ENCODE results near the gene ERC2.

Gene ERC2

DNA sequence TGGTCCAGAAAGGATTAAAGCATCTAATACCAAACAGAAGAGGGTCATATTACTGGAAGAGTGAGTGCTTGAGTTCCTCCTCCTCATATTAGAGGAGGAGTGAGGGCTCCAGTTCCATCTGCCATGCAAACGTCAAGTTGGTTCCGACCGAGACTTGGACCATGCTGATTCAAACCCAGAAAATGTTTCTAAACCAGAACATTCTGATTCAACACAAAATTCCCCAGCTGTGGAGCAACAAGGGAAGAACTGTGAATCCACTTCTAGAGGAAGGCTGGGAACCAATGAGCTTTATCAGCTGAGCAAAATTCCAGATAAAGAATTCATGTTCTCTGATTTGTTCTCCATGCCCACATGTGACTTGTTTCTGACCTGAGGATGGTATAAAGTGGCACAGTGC lies 845.5 kb downstream of the ERC2 start:
- Histone ChIP-seq H3K27me3 (ENCODE audit: low read length) (no peaks in the 10 kb centered on the region), H3F3A (ENCODE audit: insufficient read depth) (no peaks in the 10 kb centered on the region)

DNA sequence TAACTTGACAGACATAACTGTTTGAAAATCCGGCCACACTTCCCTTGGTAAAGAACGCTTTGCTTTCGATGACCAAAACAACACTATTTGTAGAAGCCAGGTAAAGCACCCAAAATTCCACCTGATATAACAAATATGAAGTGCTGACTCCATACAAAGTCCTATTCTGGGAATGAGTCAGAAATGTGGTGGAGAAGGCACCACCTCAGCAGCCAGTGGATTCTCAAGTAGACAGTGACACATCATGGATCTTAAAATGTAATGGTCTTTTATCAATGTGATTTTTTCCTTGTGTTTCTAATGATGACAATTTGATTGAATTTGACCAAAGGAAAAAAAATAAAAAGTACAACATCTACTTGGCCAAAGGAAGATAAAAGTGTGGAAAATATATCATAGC lies 846.2 kb downstream of the ERC2 start:
- Histone ChIP-seq H3K9me2 (replicated peaks; ENCODE audit: insufficient read depth, low read length) (no peaks in the 10 kb centered on the region), H2AFZ (ENCODE audit: low read depth, low read length, severe bottlenecking) (no peak overlapping the region), H3F3A (ENCODE audit: insufficient read depth) (no peaks in the 10 kb centered on the region), H3K36me3 (ENCODE audit: low read length) (no peaks in the 10 kb centered on the region), H3K4me2 (ENCODE audit: low read depth, low read length, poor library complexity, severe bottlenecking) (no peak overlapping the region), H3K4me3 (ENCODE audit: insufficient read depth, low read length, poor library complexity, severe bottlenecking) (no peak overlapping the region), H3K9me3 (ENCODE audit: insufficient read depth, low read length) (no peaks in the 10 kb centered on the region), H3K9ac (ENCODE audit: low read length) (no peak overlapping the region), H3K27me3 (ENCODE audit: low read length) (no peaks in the 10 kb centered on the region), H4K20me1 (ENCODE audit: low read depth, low read length) (no peaks in the 10 kb centered on the region), H3K79me2 (ENCODE audit: insufficient read depth, low read length) (no peaks in the 10 kb centered on the region), H3K27ac (ENCODE audit: low read depth, low read length) (no peak overlapping the region)
- TF ChIP-seq, protein P1, sequence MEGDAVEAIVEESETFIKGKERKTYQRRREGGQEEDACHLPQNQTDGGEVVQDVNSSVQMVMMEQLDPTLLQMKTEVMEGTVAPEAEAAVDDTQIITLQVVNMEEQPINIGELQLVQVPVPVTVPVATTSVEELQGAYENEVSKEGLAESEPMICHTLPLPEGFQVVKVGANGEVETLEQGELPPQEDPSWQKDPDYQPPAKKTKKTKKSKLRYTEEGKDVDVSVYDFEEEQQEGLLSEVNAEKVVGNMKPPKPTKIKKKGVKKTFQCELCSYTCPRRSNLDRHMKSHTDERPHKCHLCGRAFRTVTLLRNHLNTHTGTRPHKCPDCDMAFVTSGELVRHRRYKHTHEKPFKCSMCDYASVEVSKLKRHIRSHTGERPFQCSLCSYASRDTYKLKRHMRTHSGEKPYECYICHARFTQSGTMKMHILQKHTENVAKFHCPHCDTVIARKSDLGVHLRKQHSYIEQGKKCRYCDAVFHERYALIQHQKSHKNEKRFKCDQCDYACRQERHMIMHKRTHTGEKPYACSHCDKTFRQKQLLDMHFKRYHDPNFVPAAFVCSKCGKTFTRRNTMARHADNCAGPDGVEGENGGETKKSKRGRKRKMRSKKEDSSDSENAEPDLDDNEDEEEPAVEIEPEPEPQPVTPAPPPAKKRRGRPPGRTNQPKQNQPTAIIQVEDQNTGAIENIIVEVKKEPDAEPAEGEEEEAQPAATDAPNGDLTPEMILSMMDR (IDR thresholded peaks at IDR 0.05; ENCODE audit: insufficient read depth, low read length, poor library complexity, severe bottlenecking): no peak
- no peak for TF ChIP-seq EZH2phosphoT487 (conservative IDR thresholded peaks at IDR 0.05; ENCODE audit: low read length)

More for the DNA sequence above, 845.5 kb downstream of the ERC2 start:
- H3K36me3 ChIP-seq (ENCODE audit: low read length): no peaks in the 10 kb centered on the region
- no peak for TF ChIP-seq EZH2phosphoT487 (conservative IDR thresholded peaks at IDR 0.05; ENCODE audit: low read length)
- TF ChIP-seq, protein P1 (IDR thresholded peaks at IDR 0.05; ENCODE audit: insufficient read depth, low read length, poor library complexity, severe bottlenecking): no peak
- no peaks in the 10 kb centered on the region for H3K79me2 ChIP-seq (ENCODE audit: insufficient read depth, low read length)
- no peak overlapping the region for H3K4me2 ChIP-seq (ENCODE audit: low read depth, low read length, poor library complexity, severe bottlenecking)
- H3K9me2 ChIP-seq (replicated peaks; ENCODE audit: insufficient read depth, low read length): no peaks in the 10 kb centered on the region
- H3K4me3 ChIP-seq (ENCODE audit: insufficient read depth, low read length, poor library complexity, severe bottlenecking): no peak overlapping the region
- no peak overlapping the region for H3K9ac ChIP-seq (ENCODE audit: low read length)
- no peak overlapping the region for H2AFZ ChIP-seq (ENCODE audit: low read depth, low read length, severe bottlenecking)
- no peaks in the 10 kb centered on the region for H3K9me3 ChIP-seq (ENCODE audit: insufficient read depth, low read length)
- no peak overlapping the region for H3K27ac ChIP-seq (ENCODE audit: low read depth, low read length)
- no peaks in the 10 kb centered on the region for H4K20me1 ChIP-seq (ENCODE audit: low read depth, low read length)

DNA sequence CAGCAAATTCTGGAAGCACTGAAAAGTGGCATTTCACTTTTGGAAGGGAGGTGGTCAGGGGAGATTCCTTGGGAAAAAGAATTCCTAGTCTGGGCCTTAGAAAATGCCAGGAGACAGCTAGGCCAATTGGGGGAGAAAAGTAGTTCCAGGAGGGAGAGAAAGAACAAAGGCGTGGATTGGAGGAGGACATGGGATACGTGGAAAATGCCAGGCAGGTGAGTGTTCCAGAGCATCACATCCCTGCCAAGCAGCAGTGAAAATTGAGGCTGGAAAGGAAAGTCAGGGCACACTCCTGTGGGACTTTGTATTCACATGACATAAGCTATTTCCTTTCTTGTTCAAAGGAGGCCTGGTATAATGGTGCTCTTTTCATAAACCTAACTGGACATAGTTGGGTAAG lies 846.6 kb downstream of the ERC2 start:
- Histone ChIP-seq H3K27me3 (ENCODE audit: low read length) (no peaks in the 10 kb centered on the region), H3K4me3 (ENCODE audit: insufficient read depth, low read length, poor library complexity, severe bottlenecking) (no peak overlapping the region), H3K4me2 (ENCODE audit: low read depth, low read length, poor library complexity, severe bottlenecking) (no peak overlapping the region), H3K9me2 (replicated peaks; ENCODE audit: insufficient read depth, low read length) (no peaks in the 10 kb centered on the region), H4K20me1 (ENCODE audit: low read depth, low read length) (no peaks in the 10 kb centered on the region), H3F3A (ENCODE audit: insufficient read depth) (no peaks in the 10 kb centered on the region), H3K9ac (ENCODE audit: low read length) (no peak overlapping the region), H3K36me3 (ENCODE audit: low read length) (no peaks in the 10 kb centered on the region), H3K79me2 (ENCODE audit: insufficient read depth, low read length) (no peaks in the 10 kb centered on the region), H3K9me3 (ENCODE audit: insufficient read depth, low read length) (no peaks in the 10 kb centered on the region), H3K27ac (ENCODE audit: low read depth, low read length) (no peak overlapping the region), H2AFZ (ENCODE audit: low read depth, low read length, severe bottlenecking) (no peak overlapping the region)
- TF ChIP-seq, protein P1 (IDR thresholded peaks at IDR 0.05; ENCODE audit: insufficient read depth, low read length, poor library complexity, severe bottlenecking): no peak
- TF ChIP-seq EZH2phosphoT487 (conservative IDR thresholded peaks at IDR 0.05; ENCODE audit: low read length): no peak

Data from SU-DHL-6 (cell line).